Immature natural killer cell (primary cell): ENCODE measurements around the gene SPOCK1. TPM values are rescaled to one million over a fixed set of nuclear protein-coding genes. Genes with fewer than 3 reads are reported as not detected.

Experiments used
- DNase-seq, 3 donors: peaks; one replicate each; pipeline ENCODE4 v3.0.0; 2022; ENCODE audit warnings: mixed read lengths in 1 of 3
- H3K27ac Mint-ChIP-seq, 6 donors: one replicate each; pipeline ENCODE4 v1.8.0; 2020; ENCODE audit warnings: mixed read lengths in 6 of 6, mild to moderate bottlenecking in 5 of 6, inconsistent platforms in 4 of 6, moderate library complexity in 3 of 6
- H3K27me3 Mint-ChIP-seq, 3 donors: one replicate each; pipeline ENCODE4 v1.8.0; 2020 to 2021; ENCODE audit warnings: low read depth in 3 of 3, mild to moderate bottlenecking in 3 of 3, mixed read lengths in 3 of 3, moderate library complexity in 3 of 3, inconsistent platforms in 1 of 3
- H3K36me3 Mint-ChIP-seq, 3 donors: one replicate each; pipeline ENCODE4 v1.8.0; 2020; ENCODE audit warnings: mixed read lengths in 3 of 3, inconsistent platforms in 2 of 3, mild to moderate bottlenecking in 2 of 3
- H3K4me1 Mint-ChIP-seq, 2 donors: one replicate each; pipeline ENCODE4 v1.8.0; 2020; ENCODE audit warnings: inconsistent platforms in 2 of 2, mild to moderate bottlenecking in 2 of 2, mixed read lengths in 2 of 2, moderate library complexity in 1 of 2
- H3K4me3 Mint-ChIP-seq, 5 donors: one replicate each; pipeline ENCODE4 v1.8.0; 2020; ENCODE audit warnings: mild to moderate bottlenecking in 5 of 5, mixed read lengths in 5 of 5, inconsistent platforms in 3 of 5, moderate library complexity in 3 of 5
- H3K9me3 Mint-ChIP-seq, 6 donors: one replicate each; pipeline ENCODE4 v1.8.0; 2020; ENCODE audit warnings: mild to moderate bottlenecking in 6 of 6, mixed read lengths in 6 of 6, inconsistent platforms in 4 of 6, moderate library complexity in 3 of 6
- polyA plus RNA-seq, 3 donors: library from polyadenylated mRNA; unstranded; fragments of 300-500 nt; fragmentation: Illumina TruSeq; gene quantifications; one replicate each; pipeline ENCODE4 v1.2.3, GENCODE V29; 2021

The SPOCK1 gene
- polyA plus RNA-seq, 3 donors from 2014 or later: not detected

DNA sequence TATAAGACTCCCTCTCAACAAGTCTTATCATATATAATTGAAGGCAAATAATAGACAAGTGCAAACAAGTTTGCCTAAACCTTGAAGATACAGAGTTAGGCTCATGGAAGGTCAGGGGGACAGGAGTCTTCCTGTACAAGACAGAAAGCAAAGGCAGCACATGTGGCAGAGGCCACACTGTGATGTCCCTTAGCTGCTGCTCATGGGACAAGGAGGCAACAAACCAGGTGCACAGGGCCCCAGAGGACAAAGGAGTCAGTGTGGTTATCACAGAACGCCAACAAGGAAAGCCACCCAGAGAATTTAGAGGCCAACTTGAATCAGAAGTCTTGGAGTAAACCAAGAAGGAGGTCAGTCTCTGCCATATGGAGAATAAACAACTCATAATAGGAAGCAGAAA, 444.8 kb downstream of the SPOCK1 start:
- Mint-ChIP-seq H3K27me3 (peaks cover 0 to 2% (median under 1%) of the 10 kb centered on the region in 3 donors), H3K4me1 (no peaks in the 10 kb centered on the region), H3K36me3 (no peaks in the 10 kb centered on the region), H3K27ac (no peak overlapping the region), H3K4me3 (no peak overlapping the region), H3K9me3 (peaks cover 0 to 7% (median 0%) of the 10 kb centered on the region in 6 donors)
- no peak for DNase-seq

DNA sequence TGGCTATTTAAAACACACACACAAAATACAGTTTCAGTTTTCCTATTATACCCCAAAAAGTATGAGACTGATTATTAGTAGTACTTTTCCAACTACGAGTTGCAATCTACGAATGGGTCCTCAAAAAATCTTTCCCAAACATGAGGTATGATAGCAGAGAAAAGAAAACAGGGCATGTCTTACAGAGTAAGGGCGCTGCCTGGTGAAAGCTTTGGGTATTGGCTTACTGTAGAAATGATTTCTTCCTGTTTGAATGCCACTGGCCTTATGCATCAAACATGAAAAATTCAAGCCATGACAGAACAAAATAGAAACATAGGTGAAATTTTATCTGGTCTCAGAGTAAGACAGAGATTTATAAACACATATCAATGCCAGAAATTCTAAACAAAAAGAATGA, 448.0 kb downstream of the SPOCK1 start:
- DNase-seq: no peak
- H3K4me3 Mint-ChIP-seq: no peak overlapping the region
- no peak overlapping the region for H3K27ac Mint-ChIP-seq
- peaks cover 0 to 2% (median 0%) of the 10 kb centered on the region in 3 donors for H3K27me3 Mint-ChIP-seq
- H3K4me1 Mint-ChIP-seq: no peaks in the 10 kb centered on the region
- H3K9me3 Mint-ChIP-seq: peaks cover 0 to 7% (median 0%) of the 10 kb centered on the region in 6 donors
- H3K36me3 Mint-ChIP-seq: no peaks in the 10 kb centered on the region

DNA sequence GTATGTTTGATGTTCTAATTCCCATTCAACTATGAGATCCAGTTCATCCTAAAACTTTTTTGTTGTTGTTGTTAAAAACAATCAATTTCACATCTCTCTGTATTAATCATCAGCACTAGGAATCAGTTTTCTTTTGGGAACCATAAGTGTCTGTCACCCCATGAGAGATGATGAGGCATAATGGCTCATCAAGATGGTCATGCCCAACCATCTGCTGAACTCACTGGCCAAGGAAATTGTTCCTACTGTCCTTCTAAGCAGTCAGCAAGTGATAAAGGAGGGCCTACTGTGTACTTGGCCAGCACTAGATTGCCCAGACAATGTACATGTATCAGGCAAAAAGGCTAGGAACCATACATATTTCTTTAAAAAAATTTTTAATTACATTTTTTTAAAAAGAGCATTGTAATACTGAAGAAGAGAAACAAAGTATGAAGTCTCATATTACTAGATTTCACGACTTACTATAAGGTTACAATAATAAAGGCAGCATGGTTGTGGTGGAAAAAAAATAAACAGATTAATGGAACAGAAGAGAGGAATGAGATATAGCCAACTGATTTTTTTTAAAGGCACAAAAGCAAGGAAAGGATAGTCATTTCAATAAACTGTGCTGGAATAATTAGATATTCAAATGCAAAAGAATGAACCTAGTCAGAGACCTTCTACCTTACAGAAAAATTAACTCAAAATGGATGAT, 458.3 kb downstream of the SPOCK1 start:
- Mint-ChIP-seq H3K36me3 (no peaks in the 10 kb centered on the region), H3K27ac (no peak overlapping the region)

DNA sequence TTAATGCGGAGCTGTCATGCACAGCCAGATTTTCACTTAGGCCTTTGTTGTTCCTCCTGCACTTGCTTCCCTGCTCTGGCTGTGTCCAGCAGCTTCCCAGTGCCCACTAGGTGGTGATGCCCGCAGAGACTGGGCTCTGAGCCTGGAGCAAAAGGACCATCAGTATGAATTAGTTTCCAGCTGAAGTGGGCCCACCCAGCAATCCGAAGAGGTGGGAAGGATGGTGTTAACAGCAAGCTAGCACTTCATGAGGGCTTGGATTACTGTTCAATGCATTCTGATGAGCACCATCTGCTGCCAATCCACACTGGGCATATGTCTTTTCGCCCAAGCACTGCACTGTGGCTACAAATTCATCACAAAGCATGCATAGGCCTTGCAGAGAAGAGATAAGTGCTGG, 459.1 kb downstream of the SPOCK1 start:
- H3K4me3 Mint-ChIP-seq: no peak overlapping the region
- no peak overlapping the region for H3K27ac Mint-ChIP-seq
- H3K4me1 Mint-ChIP-seq: no peaks in the 10 kb centered on the region
- H3K36me3 Mint-ChIP-seq: no peaks in the 10 kb centered on the region
- peaks cover 0 to 17% (median 2%) of the 10 kb centered on the region in 6 donors for H3K9me3 Mint-ChIP-seq
- DNase-seq: no peak
- peaks cover 0 to 4% (median 0%) of the 10 kb centered on the region in 3 donors for H3K27me3 Mint-ChIP-seq

More for the DNA sequence above, 458.3 kb downstream of the SPOCK1 start:
- H3K27me3 Mint-ChIP-seq: peaks cover 0 to 4% (median 0%) of the 10 kb centered on the region in 3 donors
- no peak for DNase-seq
- H3K9me3 Mint-ChIP-seq: peaks cover 0 to 17% (median 2%) of the 10 kb centered on the region in 6 donors
- no peak overlapping the region for H3K4me3 Mint-ChIP-seq
- no peaks in the 10 kb centered on the region for H3K4me1 Mint-ChIP-seq

DNA sequence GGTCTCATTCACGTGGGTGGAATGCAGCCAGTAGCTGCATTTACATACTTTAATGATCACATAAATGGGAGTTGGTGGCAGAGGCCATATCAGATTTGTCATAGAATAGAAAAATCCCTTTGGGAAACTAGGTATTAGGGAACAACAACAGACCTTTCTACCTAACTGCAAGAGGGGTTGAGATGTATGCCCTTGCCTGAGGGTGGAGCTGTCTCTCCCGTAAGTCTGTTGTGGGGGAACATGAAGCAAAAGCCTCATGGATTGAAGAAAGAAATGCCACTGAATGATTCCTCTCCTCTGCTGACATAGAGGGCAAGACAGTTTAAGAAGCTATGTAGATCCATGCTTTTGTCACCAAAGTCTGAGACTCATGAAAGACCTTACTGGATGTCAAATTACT, 461.3 kb downstream of the SPOCK1 start:
- Mint-ChIP-seq H3K4me3 (no peak overlapping the region), H3K4me1 (no peaks in the 10 kb centered on the region), H3K9me3 (peaks cover 0 to 11% (median under 1%) of the 10 kb centered on the region in 6 donors), H3K27me3 (peaks cover 0 to 4% (median 3%) of the 10 kb centered on the region in 3 donors), H3K27ac (no peak overlapping the region), H3K36me3 (peaks cover 0 to 2% (median 0%) of the 10 kb centered on the region in 3 donors)
- no peak for DNase-seq

DNA sequence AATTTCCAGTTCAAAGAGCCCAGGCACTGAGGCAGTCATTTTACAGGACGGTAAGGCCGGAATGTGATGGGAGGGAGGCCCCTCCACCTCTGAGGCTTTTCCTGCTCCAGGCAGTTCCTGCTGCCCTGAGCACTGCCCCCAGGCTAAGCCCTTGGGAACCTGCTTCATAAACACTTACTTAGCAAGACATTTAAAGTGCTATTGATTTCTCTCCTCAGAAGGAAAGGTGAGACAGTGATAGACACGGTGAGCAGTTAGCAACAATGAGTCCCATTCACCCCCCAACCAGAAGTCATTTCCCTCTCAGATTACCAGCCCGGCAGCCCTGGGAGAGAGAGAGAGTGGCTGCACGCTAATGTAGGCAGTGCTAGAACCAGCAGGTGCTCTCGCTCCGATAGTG, 462.5 kb downstream of the SPOCK1 start:
- Mint-ChIP-seq H3K27ac (no peak overlapping the region), H3K9me3 (peaks cover 0 to 4% (median under 1%) of the 10 kb centered on the region in 6 donors), H3K4me1 (no peaks in the 10 kb centered on the region), H3K36me3 (peaks cover 0 to 2% (median 0%) of the 10 kb centered on the region in 3 donors), H3K27me3 (peaks cover 2 to 4% (median 3%) of the 10 kb centered on the region in 3 donors), H3K4me3 (no peak overlapping the region)
- DNase-seq: no peak

DNA sequence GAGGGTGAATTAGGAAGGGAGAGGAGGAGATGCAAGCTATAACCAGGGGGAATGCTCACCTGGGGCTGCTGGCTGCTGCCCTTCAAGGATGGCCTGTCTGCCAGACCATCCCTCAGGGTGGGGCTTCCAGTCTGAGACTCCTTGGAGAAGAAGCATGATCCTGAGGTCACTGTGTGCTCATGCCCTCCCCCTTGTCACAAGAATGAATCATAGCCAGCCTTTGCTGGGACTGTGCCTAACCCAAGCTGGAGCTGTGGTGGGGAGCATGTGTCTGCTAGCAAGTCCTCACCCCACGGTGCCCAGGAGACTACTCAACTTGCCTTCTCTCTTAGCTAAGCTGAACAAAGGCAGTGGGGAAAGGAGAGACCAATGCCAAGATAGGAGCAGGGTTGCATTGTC, 463.6 kb downstream of the SPOCK1 start:
- no peaks in the 10 kb centered on the region for H3K4me1 Mint-ChIP-seq
- peaks cover 0 to 2% (median 0%) of the 10 kb centered on the region in 3 donors for H3K36me3 Mint-ChIP-seq
- no peak overlapping the region for H3K27ac Mint-ChIP-seq
- no peak for DNase-seq
- no peak overlapping the region for H3K4me3 Mint-ChIP-seq
- H3K9me3 Mint-ChIP-seq: peaks cover 0 to 4% (median under 1%) of the 10 kb centered on the region in 6 donors
- peaks cover 2 to 5% (median 4%) of the 10 kb centered on the region in 3 donors for H3K27me3 Mint-ChIP-seq

DNA sequence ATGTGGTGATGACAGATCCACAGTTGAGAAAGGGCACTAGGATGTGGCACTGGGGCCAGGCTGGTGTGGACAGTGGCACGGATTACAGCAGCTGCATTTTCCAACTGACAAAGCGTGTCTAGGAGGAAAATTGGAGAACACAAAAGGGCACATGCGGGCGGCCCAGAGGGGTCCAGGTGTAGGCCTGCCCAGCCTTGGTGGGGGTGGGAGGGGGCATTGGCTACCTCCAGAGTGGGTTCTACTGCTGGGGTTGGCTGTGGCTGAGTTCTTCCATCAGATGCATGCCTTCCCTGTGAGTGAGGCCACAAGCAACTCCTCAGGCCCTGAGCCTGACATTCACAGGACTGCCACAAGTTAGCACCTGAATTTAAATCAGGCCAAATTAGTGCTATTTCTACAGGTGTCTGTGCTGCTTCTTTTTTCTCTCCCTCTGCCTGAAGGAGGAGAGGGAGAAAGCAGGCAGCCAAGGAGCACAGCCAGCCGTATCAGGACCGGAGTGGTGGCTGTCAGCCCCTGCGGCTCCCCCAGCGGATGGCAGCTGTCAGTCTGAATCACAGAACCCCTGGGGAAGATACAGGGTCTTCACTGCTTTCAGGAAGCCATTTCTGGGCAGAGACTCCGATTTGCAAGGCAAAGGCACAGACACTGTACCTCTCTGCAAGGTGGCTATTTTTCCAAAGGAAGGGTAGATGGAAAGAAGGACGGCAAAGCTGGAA, 464.2 kb downstream of the SPOCK1 start:
- Mint-ChIP-seq H3K9me3 (peaks cover 0 to 4% (median under 1%) of the 10 kb centered on the region in 6 donors), H3K27ac (no peak overlapping the region), H3K27me3 (peaks cover 2 to 5% (median 3%) of the 10 kb centered on the region in 3 donors), H3K4me1 (no peaks in the 10 kb centered on the region), H3K4me3 (no peak overlapping the region), H3K36me3 (peaks cover 0 to 2% (median 0%) of the 10 kb centered on the region in 3 donors)
- no peak for DNase-seq

DNA sequence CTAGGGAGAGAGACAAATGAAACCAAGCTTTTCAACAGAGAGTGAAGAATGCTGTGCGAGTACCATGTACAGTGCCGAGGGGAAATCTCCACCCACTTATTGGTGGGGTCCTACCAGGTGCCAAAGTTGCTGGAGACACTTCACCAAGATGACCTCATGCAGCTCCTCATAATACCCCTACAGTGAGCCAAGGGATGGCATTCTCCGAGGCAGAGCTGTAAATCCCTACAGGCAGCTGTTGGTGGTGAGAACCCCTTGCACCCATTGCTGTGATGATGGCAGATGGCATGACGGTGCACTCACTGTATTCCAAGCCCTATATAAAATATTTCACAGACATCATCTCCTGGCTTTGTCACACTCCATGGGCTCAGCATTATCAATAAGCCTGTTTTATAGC, 464.9 kb downstream of the SPOCK1 start:
- no peaks in the 10 kb centered on the region for H3K4me1 Mint-ChIP-seq
- peaks cover 0 to 4% (median under 1%) of the 10 kb centered on the region in 6 donors for H3K9me3 Mint-ChIP-seq
- peaks cover 2 to 5% (median 2%) of the 10 kb centered on the region in 3 donors for H3K27me3 Mint-ChIP-seq
- no peak overlapping the region for H3K4me3 Mint-ChIP-seq
- DNase-seq: no peak
- H3K36me3 Mint-ChIP-seq: peaks cover 0 to 2% (median 0%) of the 10 kb centered on the region in 3 donors
- no peak overlapping the region for H3K27ac Mint-ChIP-seq

DNA sequence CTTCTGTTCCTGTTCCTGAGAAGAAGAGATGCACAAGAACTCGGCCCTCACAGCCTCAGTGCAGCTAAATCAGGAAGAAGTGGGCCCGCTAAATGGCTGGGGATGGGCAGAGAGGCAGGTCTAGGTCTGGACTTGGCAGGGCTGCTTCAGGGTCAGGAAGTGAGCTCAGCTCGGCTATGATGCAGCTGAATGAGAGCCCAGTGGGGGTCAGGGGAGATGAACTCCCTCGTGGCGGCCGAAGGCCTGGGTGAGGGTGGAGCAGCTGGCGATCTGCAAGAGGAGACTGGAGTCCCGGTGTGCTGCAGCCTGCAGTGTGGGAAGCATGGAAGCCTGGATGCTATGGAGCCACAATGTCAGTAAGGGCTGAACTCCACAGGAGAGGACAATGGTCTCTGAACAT, 466.2 kb downstream of the SPOCK1 start:
- Mint-ChIP-seq H3K4me1 (no peaks in the 10 kb centered on the region), H3K36me3 (peaks cover 0 to 2% (median 0%) of the 10 kb centered on the region in 3 donors), H3K27ac (no peak overlapping the region), H3K4me3 (no peak overlapping the region), H3K27me3 (peaks cover 0 to 5% (median 2%) of the 10 kb centered on the region in 3 donors), H3K9me3 (peaks cover 0 to 4% (median 2%) of the 10 kb centered on the region in 6 donors)
- DNase-seq: no peak

DNA sequence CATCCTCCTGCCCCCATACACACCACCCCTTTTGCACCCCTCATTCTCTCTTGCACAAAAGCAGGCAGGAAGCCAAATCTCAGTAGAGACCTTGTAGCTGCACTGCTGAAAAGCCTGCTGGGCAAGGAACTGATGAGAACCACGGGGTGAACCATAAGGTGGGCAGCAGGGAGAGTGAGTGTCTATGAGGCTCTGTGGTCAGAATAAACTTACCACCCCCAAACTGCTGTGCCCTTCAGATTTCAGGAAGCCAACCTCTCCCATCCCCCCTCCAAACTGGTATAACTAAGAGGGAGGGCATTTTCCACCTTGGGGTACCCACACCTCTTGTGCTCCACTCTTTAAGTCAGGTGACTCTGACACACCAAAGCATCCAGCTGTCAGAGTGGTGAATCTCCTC, 471.4 kb downstream of the SPOCK1 start:
- no peaks in the 10 kb centered on the region for H3K4me1 Mint-ChIP-seq
- peaks cover 0 to 2% (median 2%) of the 10 kb centered on the region in 3 donors for H3K27me3 Mint-ChIP-seq
- H3K4me3 Mint-ChIP-seq: no peak overlapping the region
- no peaks in the 10 kb centered on the region for H3K36me3 Mint-ChIP-seq
- H3K27ac Mint-ChIP-seq: no peak overlapping the region
- no peak for DNase-seq
- peaks cover 0 to 6% (median 2%) of the 10 kb centered on the region in 6 donors for H3K9me3 Mint-ChIP-seq

DNA sequence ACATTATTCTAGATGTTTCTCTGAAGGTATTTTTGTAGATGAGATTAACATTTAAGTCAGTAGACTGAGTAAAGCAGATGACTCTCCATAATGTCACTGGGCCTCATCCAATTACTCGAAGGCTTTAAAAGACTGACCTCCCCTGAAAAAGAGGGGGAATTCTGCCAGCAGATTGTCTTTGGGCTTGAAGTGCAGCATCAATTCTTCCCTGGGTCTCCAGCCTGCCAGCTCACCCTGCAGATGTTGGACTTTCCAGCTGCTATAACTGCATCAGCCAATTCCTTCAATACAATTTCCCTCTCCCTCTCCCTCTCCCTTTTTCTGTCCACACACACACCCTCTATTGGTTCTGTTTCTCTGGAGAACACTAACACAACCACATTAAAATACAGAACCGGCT, 472.8 kb downstream of the SPOCK1 start:
- Mint-ChIP-seq H3K4me3 (no peak overlapping the region), H3K4me1 (no peaks in the 10 kb centered on the region), H3K27ac (no peak overlapping the region), H3K27me3 (peaks cover 0 to 2% (median 0%) of the 10 kb centered on the region in 3 donors), H3K9me3 (peaks cover 0 to 6% (median 0%) of the 10 kb centered on the region in 6 donors), H3K36me3 (no peaks in the 10 kb centered on the region)
- DNase-seq: no peak

DNA sequence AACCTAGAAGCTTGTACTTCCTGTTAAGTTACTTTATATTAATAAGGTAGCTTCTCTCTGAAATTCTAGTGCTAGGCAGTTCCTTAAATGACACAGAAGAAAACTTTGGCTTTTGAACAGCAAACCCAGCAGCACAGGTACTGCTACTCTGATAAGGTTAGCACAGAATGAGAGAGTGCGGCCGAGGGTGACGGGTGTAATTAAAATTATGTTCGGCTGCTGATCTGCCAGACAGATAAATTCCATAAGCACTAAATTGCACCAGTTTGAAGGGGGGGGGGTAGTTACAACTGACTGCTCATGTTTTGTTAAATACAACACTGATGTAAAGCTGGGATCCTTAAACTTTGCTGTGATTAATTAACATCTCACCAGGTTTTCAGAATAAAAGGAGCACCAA, 475.1 kb downstream of the SPOCK1 start:
- H3K27me3 Mint-ChIP-seq: no peaks in the 10 kb centered on the region

DNA sequence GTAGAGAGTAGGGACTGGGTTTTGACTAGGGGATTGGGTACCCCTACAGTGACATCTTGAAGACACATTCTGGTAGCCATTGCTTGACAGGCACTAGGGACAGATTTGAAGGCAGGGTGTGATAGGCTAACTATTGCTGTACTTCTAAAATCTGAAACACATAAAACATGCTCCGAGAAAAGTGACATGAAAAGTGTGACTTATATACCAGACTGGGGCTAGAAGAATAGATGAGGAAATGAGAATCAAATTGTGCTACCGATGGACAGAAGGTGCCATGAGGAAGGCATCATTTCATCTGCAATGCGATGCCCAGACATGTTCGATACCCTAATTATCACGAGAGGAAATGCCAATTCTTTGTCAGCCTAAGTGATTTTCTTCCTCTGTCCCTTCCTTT, 475.8 kb downstream of the SPOCK1 start:
- H3K36me3 Mint-ChIP-seq: no peaks in the 10 kb centered on the region
- H3K27ac Mint-ChIP-seq: no peak overlapping the region
- no peak for DNase-seq
- H3K27me3 Mint-ChIP-seq: no peaks in the 10 kb centered on the region
- H3K9me3 Mint-ChIP-seq: peaks cover 0 to 3% (median 0%) of the 10 kb centered on the region in 6 donors
- no peaks in the 10 kb centered on the region for H3K4me1 Mint-ChIP-seq
- H3K4me3 Mint-ChIP-seq: no peak overlapping the region

More for the DNA sequence above, 475.1 kb downstream of the SPOCK1 start:
- no peak overlapping the region for H3K4me3 Mint-ChIP-seq
- no peak for DNase-seq
- H3K9me3 Mint-ChIP-seq: peaks cover 0 to 6% (median 0%) of the 10 kb centered on the region in 6 donors
- no peak overlapping the region for H3K27ac Mint-ChIP-seq
- no peaks in the 10 kb centered on the region for H3K36me3 Mint-ChIP-seq
- H3K4me1 Mint-ChIP-seq: no peaks in the 10 kb centered on the region
